ENCODE measurements around the gene TADA3. TPM values are rescaled to one million over a fixed set of nuclear protein-coding genes. Genes with fewer than 3 reads are reported as not detected.

TADA3 gene
- total and polyA plus RNA-seq, 9 of the 15 experiments (the other 6 are each of a cell fraction or from before 2014, with no cell fraction given), result 4.1 to 110 (median 74.8) TPM

- ATAC-seq (peak; percentile 73), DNase-seq (ENCODE audit: extremely low read depth in 1 of 4, low spot score in 3 of 4) (peak; percentile 54 to 74 (median 68)), FAIRE-seq (peak; percentile 89)
- H3K4me2 ChIP-seq (ENCODE audit: insufficient read depth, low read length), result no peak overlapping the region
- no peak overlapping the region for H2AFZ ChIP-seq (ENCODE audit: low read depth, low read length)
- no peaks in the 10 kb centered on the region for H3K79me2 ChIP-seq (ENCODE audit: control insufficient read depth, insufficient read depth, low read length)
- no peak overlapping the region for H3K27ac ChIP-seq (ENCODE audit: extremely low read depth, low read depth, low read length)
- WGBS (ENCODE audit: insufficient coverage, low coverage, missing lambda C conversion rate), result 49% methylated on average over 4 of the region's 4 CpGs
- no peaks in the 10 kb centered on the region for H3K36me3 ChIP-seq (ENCODE audit: control insufficient read depth, insufficient read depth, low read length)
- BruUV-seq (replicated peaks), result no TSS peak
- H3K9me3 ChIP-seq (replicated peaks; ENCODE audit: control insufficient read depth, insufficient read depth, low read depth, low read length), result no peaks in the 10 kb centered on the region; the same call in 1 of the 2 replicates
- intact Hi-C loops (cut with micrococcal nuclease), result no loop called here
- H3K4me3 ChIP-seq, result no peak overlapping the region
- H3K9ac ChIP-seq (ENCODE audit: insufficient read depth in 1 of 2, low read depth in 2 of 2, low read length in 2 of 2), result no peak overlapping the region
- ChIA-PET CTCF (ENCODE audit: low intra/inter-chr PET ratio) (no interaction called here), POLR2A (interaction anchor here (0.8 to 1.0 kb wide), 3 partner anchors 10 to 65 kb away, joined by 3 to 4 read pairs (median 3); no protein-coding TSS in a partner anchor)
- H3K27me3 ChIP-seq (ENCODE audit: control insufficient read depth in 2 of 2, insufficient read depth in 2 of 2, low read length in 2 of 2), result no peaks in the 10 kb centered on the region
- no peaks in the 10 kb centered on the region for H3K9me1 ChIP-seq (ENCODE audit: control insufficient read depth, insufficient read depth, low read length)
- in situ Hi-C loops (cut with MboI), result no loop called here
- no peaks in the 10 kb centered on the region for H4K20me1 ChIP-seq (replicated peaks; ENCODE audit: control insufficient read depth, insufficient read depth, low read length)
- peaks cover 0 to 19% of the 10 kb centered on the region in 2 experiments; a peak in 3 of 5 replicates for H3K4me1 ChIP-seq (replicated peaks in 1 of 2; ENCODE audit: control insufficient read depth in 2 of 2, insufficient read depth in 2 of 2, low read length in 2 of 2)
- TF ChIP-seq FOXA1 (IDR thresholded peaks at IDR 0.05; ENCODE audit: borderline replicate concordance) (no peak), NFYB (IDR thresholded peaks at IDR 0.05; ENCODE audit: extremely low read depth, insufficient read length) (peak; percentile 29), PTTG1 (tag; IDR thresholded peaks at IDR 0.05; ENCODE audit: low read depth) (no peak), ZNF175 (CRISPR knock-in tag; IDR thresholded peaks at IDR 0.05; ENCODE audit: low read depth) (0 out of 2 replicates have a peak, but pooled peaks have one; percentile 30), ZNF766 (CRISPR knock-in tag; conservative IDR thresholded peaks at IDR 0.05) (no peak), USF1 (CRISPR knock-in tag; IDR thresholded peaks at IDR 0.05) (peak; percentile 95), TOE1 (IDR thresholded peaks at IDR 0.05; ENCODE audit: borderline replicate concordance) (peak; percentile 97), TOE1 (CRISPR knock-in tag; IDR thresholded peaks at IDR 0.05; ENCODE audit: borderline replicate concordance, low read depth) (no peak), YY1 (IDR thresholded peaks at IDR 0.05; ENCODE audit: borderline replicate concordance in 1 of 3, control insufficient read depth in 1 of 3, extremely low read depth in 1 of 3, insufficient read depth in 3 of 3, insufficient read length in 1 of 3, insufficient replicate concordance in 2 of 3, low read depth in 1 of 3, low read length in 2 of 3) (no peak)
- TF ChIP-seq, protein P1, sequence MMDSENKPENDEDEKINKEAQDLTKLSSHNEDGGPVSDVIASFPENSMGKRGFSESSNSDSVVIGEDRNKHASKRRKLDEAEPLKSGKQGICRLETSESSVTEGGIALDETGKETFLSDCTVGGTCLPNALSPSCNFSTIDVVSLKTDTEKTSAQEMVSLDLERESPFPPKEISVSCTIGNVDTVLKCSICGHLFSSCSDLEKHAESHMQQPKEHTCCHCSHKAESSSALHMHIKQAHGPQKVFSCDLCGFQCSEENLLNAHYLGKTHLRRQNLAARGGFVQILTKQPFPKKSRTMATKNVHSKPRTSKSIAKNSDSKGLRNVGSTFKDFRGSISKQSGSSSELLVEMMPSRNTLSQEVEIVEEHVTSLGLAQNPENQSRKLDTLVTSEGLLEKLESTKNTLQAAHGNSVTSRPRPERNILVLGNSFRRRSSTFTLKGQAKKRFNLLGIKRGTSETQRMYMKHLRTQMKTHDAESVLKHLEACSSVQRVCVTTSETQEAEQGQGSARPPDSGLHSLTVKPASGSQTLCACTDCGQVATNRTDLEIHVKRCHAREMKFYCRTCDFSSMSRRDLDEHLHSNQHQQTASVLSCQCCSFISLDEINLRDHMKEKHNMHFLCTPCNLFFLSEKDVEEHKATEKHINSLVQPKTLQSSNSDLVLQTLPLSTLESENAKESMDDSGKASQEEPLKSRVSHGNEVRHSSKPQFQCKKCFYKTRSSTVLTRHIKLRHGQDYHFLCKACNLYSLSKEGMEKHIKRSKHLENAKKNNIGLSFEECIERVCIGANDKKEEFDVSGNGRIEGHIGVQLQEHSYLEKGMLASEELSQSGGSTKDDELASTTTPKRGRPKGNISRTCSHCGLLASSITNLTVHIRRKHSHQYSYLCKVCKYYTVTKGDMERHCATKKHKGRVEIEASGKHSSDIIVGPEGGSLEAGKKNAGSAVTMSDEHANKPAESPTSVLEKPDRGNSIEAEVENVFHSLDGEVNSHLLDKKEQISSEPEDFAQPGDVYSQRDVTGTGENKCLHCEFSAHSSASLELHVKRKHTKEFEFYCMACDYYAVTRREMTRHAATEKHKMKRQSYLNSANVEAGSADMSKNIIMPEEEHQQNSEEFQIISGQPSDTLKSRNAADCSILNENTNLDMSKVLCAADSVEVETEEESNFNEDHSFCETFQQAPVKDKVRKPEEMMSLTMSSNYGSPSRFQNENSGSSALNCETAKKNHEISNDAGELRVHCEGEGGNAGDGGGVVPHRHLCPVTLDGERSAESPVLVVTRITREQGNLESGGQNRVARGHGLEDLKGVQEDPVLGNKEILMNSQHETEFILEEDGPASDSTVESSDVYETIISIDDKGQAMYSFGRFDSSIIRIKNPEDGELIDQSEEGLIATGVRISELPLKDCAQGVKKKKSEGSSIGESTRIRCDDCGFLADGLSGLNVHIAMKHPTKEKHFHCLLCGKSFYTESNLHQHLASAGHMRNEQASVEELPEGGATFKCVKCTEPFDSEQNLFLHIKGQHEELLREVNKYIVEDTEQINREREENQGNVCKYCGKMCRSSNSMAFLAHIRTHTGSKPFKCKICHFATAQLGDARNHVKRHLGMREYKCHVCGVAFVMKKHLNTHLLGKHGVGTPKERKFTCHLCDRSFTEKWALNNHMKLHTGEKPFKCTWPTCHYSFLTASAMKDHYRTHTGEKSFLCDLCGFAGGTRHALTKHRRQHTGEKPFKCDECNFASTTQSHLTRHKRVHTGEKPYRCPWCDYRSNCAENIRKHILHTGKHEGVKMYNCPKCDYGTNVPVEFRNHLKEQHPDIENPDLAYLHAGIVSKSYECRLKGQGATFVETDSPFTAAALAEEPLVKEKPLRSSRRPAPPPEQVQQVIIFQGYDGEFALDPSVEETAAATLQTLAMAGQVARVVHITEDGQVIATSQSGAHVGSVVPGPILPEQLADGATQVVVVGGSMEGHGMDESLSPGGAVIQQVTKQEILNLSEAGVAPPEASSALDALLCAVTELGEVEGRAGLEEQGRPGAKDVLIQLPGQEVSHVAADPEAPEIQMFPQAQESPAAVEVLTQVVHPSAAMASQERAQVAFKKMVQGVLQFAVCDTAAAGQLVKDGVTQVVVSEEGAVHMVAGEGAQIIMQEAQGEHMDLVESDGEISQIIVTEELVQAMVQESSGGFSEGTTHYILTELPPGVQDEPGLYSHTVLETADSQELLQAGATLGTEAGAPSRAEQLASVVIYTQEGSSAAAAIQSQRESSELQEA (IDR thresholded peaks at IDR 0.05; ENCODE audit: low read depth), result no peak
These were observed 26.4 kb downstream of the TADA3 start for GRCh38 chr3:9765865-9766264.

Measured in K562 (cell line).